ENCODE results near the gene UBE2H.
"Not testable (repeated sequence)": the region's sequence is repeated elsewhere in the genome, so short reads cannot be mapped to it uniquely, and the experiment has no call there.

The UBE2H gene

GRCh38 chr7:129909669-129910068 lies 43.1 kb downstream of the UBE2H start:
- Histone ChIP-seq H3K4me1 (ENCODE audit: insufficient read depth, low read length) (peaks cover 13% of the 10 kb centered on the region), H3K9me3 (ENCODE audit: control insufficient read depth, insufficient read depth, low read length) (no peaks in the 10 kb centered on the region; the same call in 1 of the 2 replicates), H3K9ac (ENCODE audit: low read depth, low read length) (no peak overlapping the region), H3K36me3 (ENCODE audit: insufficient read depth, low read length) (no peaks in the 10 kb centered on the region)

- no peak overlapping the region for H3K9ac ChIP-seq (ENCODE audit: low read depth, low read length)
- no peaks in the 10 kb centered on the region; the same call in 1 of the 2 replicates for H3K9me3 ChIP-seq (ENCODE audit: control insufficient read depth, insufficient read depth, low read length)
- no peaks in the 10 kb centered on the region for H3K36me3 ChIP-seq (ENCODE audit: insufficient read depth, low read length)
- peaks cover 13% of the 10 kb centered on the region for H3K4me1 ChIP-seq (ENCODE audit: insufficient read depth, low read length)
Measured at GRCh38 chr7:129908181-129908580, 44.6 kb downstream of the UBE2H start.

- no peaks in the 10 kb centered on the region for H3K36me3 ChIP-seq (ENCODE audit: insufficient read depth, low read length)
Measured at GRCh38 chr7:129907122-129907736, 45.5 kb downstream of the UBE2H start.

GRCh38 chr7:129906700-129907099 lies 46.1 kb downstream of the UBE2H start:
- no peaks in the 10 kb centered on the region; the same call in 1 of the 2 replicates for H3K9me3 ChIP-seq (ENCODE audit: control insufficient read depth, insufficient read depth, low read length)
- H3K36me3 ChIP-seq (ENCODE audit: insufficient read depth, low read length), result no peaks in the 10 kb centered on the region
- H3K4me1 ChIP-seq (ENCODE audit: insufficient read depth, low read length), result peaks cover 13% of the 10 kb centered on the region
- no peak overlapping the region for H3K9ac ChIP-seq (ENCODE audit: low read depth, low read length)

More at GRCh38 chr7:129907122-129907736, 45.5 kb downstream of the UBE2H start:
- Histone ChIP-seq H3K4me1 (ENCODE audit: insufficient read depth, low read length) (peaks cover 13% of the 10 kb centered on the region), H3K9me3 (ENCODE audit: control insufficient read depth, insufficient read depth, low read length) (no peaks in the 10 kb centered on the region; the same call in 1 of the 2 replicates), H3K9ac (ENCODE audit: low read depth, low read length) (no peak overlapping the region)

- peaks cover 9% of the 10 kb centered on the region for H3K4me1 ChIP-seq (ENCODE audit: insufficient read depth, low read length)
- no peaks in the 10 kb centered on the region; the same call in 1 of the 2 replicates for H3K9me3 ChIP-seq (ENCODE audit: control insufficient read depth, insufficient read depth, low read length)
- H3K9ac ChIP-seq (ENCODE audit: low read depth, low read length), result no peak overlapping the region
- H3K36me3 ChIP-seq (ENCODE audit: insufficient read depth, low read length), result no peaks in the 10 kb centered on the region
Measured at GRCh38 chr7:129903935-129904334, 48.8 kb downstream of the UBE2H start.

GRCh38 chr7:129902788-129903422 lies 49.9 kb downstream of the UBE2H start:
- Histone ChIP-seq H3K9me3 (ENCODE audit: control insufficient read depth, insufficient read depth, low read length) (no peaks in the 10 kb centered on the region; the same call in 1 of the 2 replicates), H3K4me1 (ENCODE audit: insufficient read depth, low read length) (no peaks in the 10 kb centered on the region), H3K36me3 (ENCODE audit: insufficient read depth, low read length) (no peaks in the 10 kb centered on the region), H3K9ac (ENCODE audit: low read depth, low read length) (no peak overlapping the region)

- no peaks in the 10 kb centered on the region for H3K4me1 ChIP-seq (ENCODE audit: insufficient read depth, low read length)
- no peak overlapping the region for H3K9ac ChIP-seq (ENCODE audit: low read depth, low read length)
- no peaks in the 10 kb centered on the region for H3K36me3 ChIP-seq (ENCODE audit: insufficient read depth, low read length)
- no peaks in the 10 kb centered on the region for H3K9me3 ChIP-seq (ENCODE audit: control insufficient read depth, insufficient read depth, low read length)
Measured at GRCh38 chr7:129898502-129899160, 54.1 kb downstream of the UBE2H start.

- H3K4me1 ChIP-seq (ENCODE audit: insufficient read depth, low read length), result no peaks in the 10 kb centered on the region
Measured at GRCh38 chr7:129898007-129898406, 54.8 kb downstream of the UBE2H start.

GRCh38 chr7:129896568-129897382 lies 56.0 kb downstream of the UBE2H start:
- Histone ChIP-seq H3K9ac (ENCODE audit: low read depth, low read length) (no peak overlapping the region), H3K36me3 (ENCODE audit: insufficient read depth, low read length) (no peaks in the 10 kb centered on the region)

More at GRCh38 chr7:129898007-129898406, 54.8 kb downstream of the UBE2H start:
- Histone ChIP-seq H3K36me3 (ENCODE audit: insufficient read depth, low read length) (no peaks in the 10 kb centered on the region), H3K9me3 (ENCODE audit: control insufficient read depth, insufficient read depth, low read length) (no peaks in the 10 kb centered on the region), H3K9ac (ENCODE audit: low read depth, low read length) (no peak overlapping the region)

GRCh38 chr7:129894184-129894583 lies 58.6 kb downstream of the UBE2H start:
- H3K4me1 ChIP-seq (ENCODE audit: insufficient read depth, low read length); H3K9ac ChIP-seq (ENCODE audit: low read depth, low read length); H3K36me3 ChIP-seq (ENCODE audit: insufficient read depth, low read length); H3K9me3 ChIP-seq (ENCODE audit: control insufficient read depth, insufficient read depth, low read length): not testable (repeated sequence)

More at GRCh38 chr7:129896568-129897382, 56.0 kb downstream of the UBE2H start:
- H3K4me1 ChIP-seq (ENCODE audit: insufficient read depth, low read length), result no peaks in the 10 kb centered on the region
- H3K9me3 ChIP-seq (ENCODE audit: control insufficient read depth, insufficient read depth, low read length), result no peaks in the 10 kb centered on the region

- Histone ChIP-seq H3K36me3 (ENCODE audit: insufficient read depth, low read length) (no peaks in the 10 kb centered on the region), H3K9ac (ENCODE audit: low read depth, low read length) (no peak overlapping the region), H3K4me1 (ENCODE audit: insufficient read depth, low read length) (no peaks in the 10 kb centered on the region), H3K9me3 (ENCODE audit: control insufficient read depth, insufficient read depth, low read length) (0 out of 2 replicates have a peak, but pooled peaks cover 3% of the 10 kb centered on the region)
Measured at GRCh38 chr7:129890090-129890489, 62.7 kb downstream of the UBE2H start.

- 0 out of 2 replicates have a peak, but pooled peaks cover 3% of the 10 kb centered on the region for H3K9me3 ChIP-seq (ENCODE audit: control insufficient read depth, insufficient read depth, low read length)
- H3K9ac ChIP-seq (ENCODE audit: low read depth, low read length), result no peak overlapping the region
- H3K4me1 ChIP-seq (ENCODE audit: insufficient read depth, low read length), result no peaks in the 10 kb centered on the region
- no peaks in the 10 kb centered on the region for H3K36me3 ChIP-seq (ENCODE audit: insufficient read depth, low read length)
Measured at GRCh38 chr7:129889133-129889844, 63.5 kb downstream of the UBE2H start.

- H3K4me1 ChIP-seq (ENCODE audit: insufficient read depth, low read length), result no peaks in the 10 kb centered on the region
- no peak overlapping the region for H3K9ac ChIP-seq (ENCODE audit: low read depth, low read length)
- H3K36me3 ChIP-seq (ENCODE audit: insufficient read depth, low read length), result no peaks in the 10 kb centered on the region
- 0 out of 2 replicates have a peak, but pooled peaks cover 3% of the 10 kb centered on the region for H3K9me3 ChIP-seq (ENCODE audit: control insufficient read depth, insufficient read depth, low read length)
Measured at GRCh38 chr7:129887865-129888264, 64.9 kb downstream of the UBE2H start.

Data from ES-I3 (cell line).